ENCODE measurements around the gene NEK11.

The NEK11 gene

GRCh38 chr3:131143802-131144201, 117.1 kb downstream of the NEK11 start:
- no peak for DNase-seq

GRCh38 chr3:131147534-131147933, 120.9 kb downstream of the NEK11 start:
- no peak for DNase-seq

GRCh38 chr3:131158434-131158833, 131.8 kb downstream of the NEK11 start:
- DNase-seq: no peak

- no peak for DNase-seq
Measured at GRCh38 chr3:131162516-131162915, 135.8 kb downstream of the NEK11 start.

- DNase-seq: no peak
Measured at GRCh38 chr3:131167867-131168266, 141.2 kb downstream of the NEK11 start.

GRCh38 chr3:131169331-131169730, 142.7 kb downstream of the NEK11 start:
- DNase-seq: no peak

GRCh38 chr3:131172502-131173200, 146.0 kb downstream of the NEK11 start:
- DNase-seq: no peak

- peak; percentile 5 for DNase-seq
Measured at GRCh38 chr3:131174752-131175151, 148.1 kb downstream of the NEK11 start.

- DNase-seq: no peak
Measured at GRCh38 chr3:131178710-131179375, 152.2 kb downstream of the NEK11 start.

GRCh38 chr3:131192701-131193100, 166.0 kb downstream of the NEK11 start:
- no peak for DNase-seq

- no peak for DNase-seq
Measured at GRCh38 chr3:131193641-131194238, 167.1 kb downstream of the NEK11 start.

GRCh38 chr3:131194816-131195215, 168.1 kb downstream of the NEK11 start:
- no peak for DNase-seq

GRCh38 chr3:131200636-131201199, 174.0 kb downstream of the NEK11 start:
- no peak for DNase-seq

- no peak for DNase-seq
Measured at GRCh38 chr3:131216330-131216729, 189.7 kb downstream of the NEK11 start.

GRCh38 chr3:131216801-131217200, 190.1 kb downstream of the NEK11 start:
- DNase-seq: peak; percentile 76

GRCh38 chr3:131217296-131217741, 190.6 kb downstream of the NEK11 start:
- no peak for DNase-seq

- DNase-seq: peak; percentile 82
Measured at GRCh38 chr3:131218196-131218595, 191.5 kb downstream of the NEK11 start.

- DNase-seq: peak; percentile 88
Measured at GRCh38 chr3:131221731-131222130, 195.1 kb downstream of the NEK11 start.

- no peak for DNase-seq
Measured at GRCh38 chr3:131222599-131222998, 195.9 kb downstream of the NEK11 start.

- no peak for DNase-seq
Measured at GRCh38 chr3:131223373-131224289, 197.0 kb downstream of the NEK11 start.

- DNase-seq: peak; percentile 24
Measured at GRCh38 chr3:131224886-131225550, 198.3 kb downstream of the NEK11 start.

- DNase-seq: no peak
Measured at GRCh38 chr3:131228522-131228921, 201.8 kb downstream of the NEK11 start.
